ENCODE results near the gene KIAA1614. TPM values are rescaled to one million over a fixed set of nuclear protein-coding genes. Genes with fewer than 3 reads are reported as not detected.
"Not testable (repeated sequence)": the region's sequence is repeated elsewhere in the genome, so short reads cannot be mapped to it uniquely, and the experiment has no call there.

The KIAA1614 gene
- total RNA-seq, 1 donor, result 6.9 TPM

GRCh38 chr1:180954801-180955165, 42.1 kb downstream of the KIAA1614 start:
- H3K4me3 ChIP-seq (ENCODE audit: low read depth, low read length), result no peak overlapping the region
- TF ChIP-seq, protein P1, sequence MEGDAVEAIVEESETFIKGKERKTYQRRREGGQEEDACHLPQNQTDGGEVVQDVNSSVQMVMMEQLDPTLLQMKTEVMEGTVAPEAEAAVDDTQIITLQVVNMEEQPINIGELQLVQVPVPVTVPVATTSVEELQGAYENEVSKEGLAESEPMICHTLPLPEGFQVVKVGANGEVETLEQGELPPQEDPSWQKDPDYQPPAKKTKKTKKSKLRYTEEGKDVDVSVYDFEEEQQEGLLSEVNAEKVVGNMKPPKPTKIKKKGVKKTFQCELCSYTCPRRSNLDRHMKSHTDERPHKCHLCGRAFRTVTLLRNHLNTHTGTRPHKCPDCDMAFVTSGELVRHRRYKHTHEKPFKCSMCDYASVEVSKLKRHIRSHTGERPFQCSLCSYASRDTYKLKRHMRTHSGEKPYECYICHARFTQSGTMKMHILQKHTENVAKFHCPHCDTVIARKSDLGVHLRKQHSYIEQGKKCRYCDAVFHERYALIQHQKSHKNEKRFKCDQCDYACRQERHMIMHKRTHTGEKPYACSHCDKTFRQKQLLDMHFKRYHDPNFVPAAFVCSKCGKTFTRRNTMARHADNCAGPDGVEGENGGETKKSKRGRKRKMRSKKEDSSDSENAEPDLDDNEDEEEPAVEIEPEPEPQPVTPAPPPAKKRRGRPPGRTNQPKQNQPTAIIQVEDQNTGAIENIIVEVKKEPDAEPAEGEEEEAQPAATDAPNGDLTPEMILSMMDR (IDR thresholded peaks at IDR 0.05; ENCODE audit: insufficient read depth, low read depth, low read length), result no peak

DNA sequence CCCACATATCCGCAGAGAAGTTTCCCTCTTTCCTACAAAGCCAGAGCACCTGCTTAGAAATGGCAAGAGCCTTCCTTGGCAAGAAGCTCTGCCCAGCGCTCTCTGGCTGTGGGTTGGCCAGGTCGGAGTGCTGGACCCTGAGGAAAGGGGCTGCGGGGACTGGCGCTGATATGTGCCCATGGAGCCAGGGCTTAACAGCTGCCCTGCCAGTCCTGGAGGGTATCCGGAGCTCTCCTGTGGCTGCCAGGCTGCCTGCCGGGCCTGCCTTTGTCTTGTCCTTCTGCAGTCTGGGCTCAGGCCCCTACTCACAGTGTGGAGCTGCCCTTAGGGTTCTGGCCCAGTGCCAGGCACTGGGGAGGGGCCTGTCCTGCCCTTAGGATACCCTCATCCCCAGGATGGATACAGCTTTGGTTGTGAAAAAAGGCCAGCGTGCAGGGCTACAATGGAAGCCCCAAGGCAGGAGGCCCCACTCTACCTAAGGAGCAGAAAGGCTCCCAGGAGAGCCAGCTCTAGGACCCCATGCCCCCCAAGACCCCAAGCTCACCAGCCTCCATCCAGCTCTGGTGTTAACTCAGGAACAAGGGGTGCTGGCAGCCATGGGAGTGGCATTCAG, 43.4 kb downstream of the KIAA1614 start:
- no peak for DNase-seq (ENCODE audit: low read depth)
- no peak overlapping the region for H3K4me3 ChIP-seq (ENCODE audit: low read depth, low read length)
- TF ChIP-seq, protein P1 (IDR thresholded peaks at IDR 0.05; ENCODE audit: insufficient read depth, low read depth, low read length), result no peak

More at GRCh38 chr1:180954801-180955165, 42.1 kb downstream of the KIAA1614 start:
- DNase-seq (ENCODE audit: low read depth), result no peak

- not testable (repeated sequence) for DNase-seq (ENCODE audit: low read depth); H3K4me3 ChIP-seq (ENCODE audit: low read depth, low read length)
Measured at GRCh38 chr1:180959620-180960019, 46.9 kb downstream of the KIAA1614 start.

- TF ChIP-seq, protein P1 (IDR thresholded peaks at IDR 0.05; ENCODE audit: insufficient read depth, low read depth, low read length), result no peak
- no peak for DNase-seq (ENCODE audit: low read depth)
- no peak overlapping the region for H3K4me3 ChIP-seq (ENCODE audit: low read depth, low read length)
Measured at GRCh38 chr1:180961622-180962021, 48.9 kb downstream of the KIAA1614 start.

- H3K4me3 ChIP-seq (ENCODE audit: low read depth, low read length), result no peak overlapping the region
- DNase-seq (ENCODE audit: low read depth), result no peak
- TF ChIP-seq, protein P1 (IDR thresholded peaks at IDR 0.05; ENCODE audit: insufficient read depth, low read depth, low read length), result no peak
Measured at GRCh38 chr1:180962178-180962577, 49.5 kb downstream of the KIAA1614 start.

GRCh38 chr1:180964056-180964455, 51.4 kb downstream of the KIAA1614 start:
- TF ChIP-seq, protein P1 (IDR thresholded peaks at IDR 0.05; ENCODE audit: insufficient read depth, low read depth, low read length), result no peak
- DNase-seq (ENCODE audit: low read depth), result no peak
- no peak overlapping the region for H3K4me3 ChIP-seq (ENCODE audit: low read depth, low read length)

GRCh38 chr1:180964595-180964994, 51.9 kb downstream of the KIAA1614 start:
- H3K4me3 ChIP-seq (ENCODE audit: low read depth, low read length), result no peak overlapping the region
- DNase-seq (ENCODE audit: low read depth), result no peak
- TF ChIP-seq, protein P1 (IDR thresholded peaks at IDR 0.05; ENCODE audit: insufficient read depth, low read depth, low read length), result no peak
